B cell (primary cell): ENCODE data around the gene CEP120. TPM values are rescaled to one million over a fixed set of nuclear protein-coding genes. Genes with fewer than 3 reads are reported as not detected.

Experiments
- ATAC-seq: fragments of 200-7000 bp; cut with Tn5 transposase; one replicate; pipeline ENCODE4 v1.10.0; 2021; ENCODE audit warnings: low read depth, mild to moderate bottlenecking, moderate number of reproducible peaks, moderate library complexity
- CTCF ChIA-PET: fragments of 350-600 bp; sonication (Branson Sonifier 250); formaldehyde crosslinking; loops from one replicate; lab custom pipeline; 2021; ENCODE audit warnings: antibody characterized with exemption, inconsistent platforms; lab: Charles Lee
- POLR2A ChIA-PET: fragments of 350-600 bp; sonication (Branson Sonifier 250); formaldehyde crosslinking; loops from one replicate; lab custom pipeline; 2021; ENCODE audit warnings: antibody characterized with exemption; lab: Charles Lee
- DNase-seq: peaks from one replicate; pipeline ENCODE4 v3.0.0; 2013
- H2AFZ ChIP-seq: 2 replicates; pipeline ENCODE4 v1.6.1; 2012; ENCODE audit warnings: mild to moderate bottlenecking, low read depth, low read length; ENCODE audit not compliant: insufficient read depth, poor library complexity, severe bottlenecking
- H3K27ac ChIP-seq, 2 donors: 1 replicate in 1 of 2; 2 replicates in 1 of 2; pipeline ENCODE4 v1.5.1; 2012 to 2013; ENCODE audit warnings: low read length in 2 of 2, mild to moderate bottlenecking in 2 of 2, moderate library complexity in 1 of 2
- H3K27me3 ChIP-seq, 4 experiments: fragments of 200-600 bp in 1 of 4; sonication (generic) in 1 of 4; replicated peaks in 1 of 4; 1 replicate in 2 of 4; 2 replicates in 2 of 4; pipeline versions ENCODE4 v1.6.1 to v1.7.0; 2013 to 2016; ENCODE audit warnings: low read length in 3 of 4, mild to moderate bottlenecking in 2 of 4, mixed read lengths in 1 of 4, moderate library complexity in 1 of 4; ENCODE audit not compliant: insufficient read depth in 4 of 4, control insufficient read depth in 3 of 4; ENCODE audit errors: control extremely low read depth in 1 of 4
- H3K36me3 ChIP-seq, 2 experiments: replicated peaks in 1 of 2; 1 replicate in 1 of 2; 2 replicates in 1 of 2; pipeline versions ENCODE4 v1.6.1 to v1.7.1; 2013; ENCODE audit warnings: low read length in 1 of 2; ENCODE audit not compliant: insufficient read depth in 2 of 2, control insufficient read depth in 1 of 2; ENCODE audit errors: control extremely low read depth in 1 of 2, extremely low read depth in 1 of 2
- H3K4me1 ChIP-seq, 2 donors: fragments of 200-600 bp in 1 of 2; sonication (generic) in 1 of 2; 1 replicate in 1 of 2; 2 replicates in 1 of 2; pipeline versions ENCODE4 v1.5.1 to v1.6.1; 2013 to 2017; ENCODE audit warnings: low read length in 2 of 2; ENCODE audit not compliant: control insufficient read depth in 2 of 2, insufficient read depth in 2 of 2
- H3K4me2 ChIP-seq: replicated peaks from 2 replicates; pipeline ENCODE3; 2012; ENCODE audit warnings: mild to moderate bottlenecking, low read depth, low read length; ENCODE audit not compliant: poor library complexity, severe bottlenecking
- H3K4me3 ChIP-seq, 5 experiments: fragments of 200-600 bp in 1 of 5; sonication (generic) in 1 of 5; 1 replicate in 3 of 5; 2 replicates in 2 of 5; pipeline versions ENCODE4 v1.5.1 to v1.7.0; 2011 to 2016; ENCODE audit warnings: low read length in 4 of 5, mild to moderate bottlenecking in 4 of 5, low read depth in 2 of 5, control low read depth in 1 of 5, moderate library complexity in 1 of 5; ENCODE audit not compliant: insufficient read depth in 1 of 5; ENCODE audit errors: control extremely low read depth in 1 of 5, extremely low read depth in 1 of 5
- H3K79me2 ChIP-seq: fragments of 200-600 bp; sonication (generic); one replicate; pipeline ENCODE4 v1.6.0; 2016; ENCODE audit warnings: low read length; ENCODE audit not compliant: control insufficient read depth, insufficient read depth
- H3K9ac ChIP-seq: fragments of 200-600 bp; sonication (generic); 2 replicates; pipeline ENCODE4 v1.6.1; 2017; ENCODE audit warnings: mild to moderate bottlenecking, low read length, moderate library complexity
- H3K9me3 ChIP-seq, 3 donors: one replicate each; pipeline versions ENCODE4 v1.6.1 to v1.7.1; 2013; ENCODE audit warnings: low read length in 2 of 3; ENCODE audit not compliant: control insufficient read depth in 2 of 3, insufficient read depth in 1 of 3; ENCODE audit errors: control extremely low read depth in 1 of 3
- H4K20me1 ChIP-seq: 2 replicates; pipeline ENCODE4 v1.6.0; 2012; ENCODE audit warnings: mild to moderate bottlenecking, low read length; ENCODE audit not compliant: insufficient read depth, control insufficient read depth, poor library complexity, severe bottlenecking
- H3K27ac Mint-ChIP-seq: one replicate; pipeline ENCODE4 v1.8.0; 2021; ENCODE audit warnings: mixed read lengths
- H3K27me3 Mint-ChIP-seq: one replicate; pipeline ENCODE4 v1.8.0; 2021; ENCODE audit warnings: mixed read lengths
- H3K4me1 Mint-ChIP-seq: one replicate; pipeline ENCODE4 v1.8.0; 2021; ENCODE audit warnings: mixed read lengths
- H3K4me3 Mint-ChIP-seq: one replicate; pipeline ENCODE4 v1.8.0; 2021; ENCODE audit warnings: mixed read lengths
- H3K9me3 Mint-ChIP-seq: one replicate; pipeline ENCODE4 v1.8.0; 2022; ENCODE audit warnings: mixed read lengths; ENCODE audit not compliant: insufficient read depth
- EZH2 ChIP-seq: IDR thresholded peaks from 2 replicates; pipeline ENCODE4 v1.6.1; 2012; ENCODE audit warnings: borderline replicate concordance, low read depth, mild to moderate bottlenecking, moderate library complexity, low read length; ENCODE audit not compliant: insufficient read depth, poor library complexity, severe bottlenecking
- WGBS: methylation state at CpG from one replicate; pipeline ENCODE4 v1.1.5; 2013; ENCODE audit warnings: missing lambda C conversion rate; ENCODE audit not compliant: insufficient coverage; 5-methylcytosine and 5-hydroxymethylcytosine counted together
- intact Hi-C: fragments of 100-400 bp; cut with micrococcal nuclease; formaldehyde crosslinking; loops from one replicate; pipeline ENCODE4 v1.10.0; 2022
- polyA plus RNA-seq: library from polyadenylated mRNA; depleted of rRNA; stranded (reverse); fragments of >200 nt; gene quantifications from 2 replicates; pipeline ENCODE4 v1.2.3, GENCODE V29; 2012
- total RNA-seq, 2 donors: library from RNA; stranded (reverse); fragments of 120-200 nt in 1 of 2; gene quantifications; 1 replicate in 1 of 2; 2 replicates in 1 of 2; pipeline versions ENCODE4 v1.2.3 to v1.2.4, GENCODE V29; 2013 to 2022
- TF ChIP-seq, protein P1 (sequence below): fragments of 200-600 bp; IDR thresholded peaks from one replicate; pipeline ENCODE4 v1.8.0; 2022; ENCODE audit warnings: antibody characterized with exemption, mild to moderate bottlenecking

Gene CEP120
- total and polyA plus RNA-seq, 2 donors (not counting 1 experiment from before 2014, with no cell fraction given): 15.7 to 89.7 TPM

DNA sequence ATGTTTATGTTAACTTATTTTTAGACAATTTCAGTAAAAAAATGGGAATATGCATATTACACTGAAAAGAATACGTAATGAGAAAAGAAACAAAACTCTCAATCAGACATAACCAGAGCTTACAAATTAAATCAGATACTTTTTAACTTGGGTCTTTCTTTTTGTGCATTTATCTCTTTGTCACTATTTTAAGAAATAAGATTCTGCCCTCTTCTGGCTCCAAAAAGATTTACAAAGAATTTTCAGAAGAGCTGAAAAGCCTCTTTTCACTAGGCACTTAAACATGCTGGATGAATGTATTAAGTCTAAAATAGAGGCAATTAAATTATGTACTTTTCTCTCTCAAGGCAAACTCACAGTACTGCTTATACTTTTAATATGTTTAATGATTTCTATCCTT, 55.5 kb downstream of the CEP120 start:
- Histone ChIP-seq H3K79me2 (no peaks in the 10 kb centered on the region), H3K4me2 (no peak overlapping the region), H3K4me3 (no peak overlapping the region), H2AFZ (no peak overlapping the region), H3K27me3 (no peaks in the 10 kb centered on the region), H4K20me1 (no peaks in the 10 kb centered on the region), H3K9ac (no peak overlapping the region), H3K4me1 (no peaks in the 10 kb centered on the region), H3K9me3 (no peaks in the 10 kb centered on the region), H3K27ac (no peak overlapping the region), H3K36me3 (peaks cover 22 to 31% of the 10 kb centered on the region in 2 experiments)
- H3K4me1 Mint-ChIP-seq: no peaks in the 10 kb centered on the region
- ATAC-seq (no peak), DNase-seq (peak; percentile 22)
- no peak overlapping the region for H3K4me3 Mint-ChIP-seq
- ChIA-PET POLR2A (no interaction called here), CTCF (interaction anchor here (0.6 to 6.8 kb wide), 8 partner anchors 7 to 863 kb away, joined by 3 to 31 read pairs (median 4); no protein-coding TSS in a partner anchor)
- intact Hi-C loops: no loop called here
- no peaks in the 10 kb centered on the region for H3K27me3 Mint-ChIP-seq
- WGBS: no CpG with 5 or more reads among the region's 1 CpG
- no peak for TF ChIP-seq EZH2
- TF ChIP-seq, protein P1, sequence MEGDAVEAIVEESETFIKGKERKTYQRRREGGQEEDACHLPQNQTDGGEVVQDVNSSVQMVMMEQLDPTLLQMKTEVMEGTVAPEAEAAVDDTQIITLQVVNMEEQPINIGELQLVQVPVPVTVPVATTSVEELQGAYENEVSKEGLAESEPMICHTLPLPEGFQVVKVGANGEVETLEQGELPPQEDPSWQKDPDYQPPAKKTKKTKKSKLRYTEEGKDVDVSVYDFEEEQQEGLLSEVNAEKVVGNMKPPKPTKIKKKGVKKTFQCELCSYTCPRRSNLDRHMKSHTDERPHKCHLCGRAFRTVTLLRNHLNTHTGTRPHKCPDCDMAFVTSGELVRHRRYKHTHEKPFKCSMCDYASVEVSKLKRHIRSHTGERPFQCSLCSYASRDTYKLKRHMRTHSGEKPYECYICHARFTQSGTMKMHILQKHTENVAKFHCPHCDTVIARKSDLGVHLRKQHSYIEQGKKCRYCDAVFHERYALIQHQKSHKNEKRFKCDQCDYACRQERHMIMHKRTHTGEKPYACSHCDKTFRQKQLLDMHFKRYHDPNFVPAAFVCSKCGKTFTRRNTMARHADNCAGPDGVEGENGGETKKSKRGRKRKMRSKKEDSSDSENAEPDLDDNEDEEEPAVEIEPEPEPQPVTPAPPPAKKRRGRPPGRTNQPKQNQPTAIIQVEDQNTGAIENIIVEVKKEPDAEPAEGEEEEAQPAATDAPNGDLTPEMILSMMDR: peak; percentile 59
- H3K9me3 Mint-ChIP-seq: no peaks in the 10 kb centered on the region
- H3K27ac Mint-ChIP-seq: no peak overlapping the region

DNA sequence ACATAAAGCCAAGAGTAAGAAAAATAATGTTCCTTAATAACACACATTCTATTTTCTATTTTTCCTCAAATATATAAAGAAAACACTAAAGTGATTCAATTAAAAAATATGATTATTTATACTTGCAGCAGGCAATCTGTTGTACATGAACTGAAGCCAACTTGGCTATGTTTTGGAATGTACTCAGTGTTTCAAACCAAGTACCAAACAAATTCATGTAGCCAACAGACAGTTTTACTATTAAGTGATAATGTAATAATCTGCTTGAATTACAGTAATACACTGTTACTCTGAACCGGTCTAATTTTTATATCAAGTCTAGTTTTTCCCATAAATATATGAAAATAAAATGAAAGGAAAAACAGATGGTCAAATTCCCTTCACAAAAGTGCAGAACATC, 58.0 kb downstream of the CEP120 start:
- no CpG with 5 or more reads among the region's 1 CpG for WGBS
- Mint-ChIP-seq H3K27me3 (no peaks in the 10 kb centered on the region), H3K4me1 (peaks cover 16% of the 10 kb centered on the region), H3K4me3 (no peak overlapping the region), H3K9me3 (no peaks in the 10 kb centered on the region), H3K27ac (no peak overlapping the region)
- intact Hi-C loops: no loop called here
- no peak overlapping the region for H3K9ac ChIP-seq
- H3K36me3 ChIP-seq: peaks cover 19 to 22% of the 10 kb centered on the region in 2 experiments
- CTCF ChIA-PET: no interaction called here
- H3K27me3 ChIP-seq: no peaks in the 10 kb centered on the region
- TF ChIP-seq, protein P1: no peak
- no peak for TF ChIP-seq EZH2
- H3K27ac ChIP-seq: no peak overlapping the region
- POLR2A ChIA-PET: no interaction called here
- no peak overlapping the region for H2AFZ ChIP-seq
- DNase-seq (no peak), ATAC-seq (no peak)
- H3K79me2 ChIP-seq: no peaks in the 10 kb centered on the region
- H3K9me3 ChIP-seq: no peaks in the 10 kb centered on the region
- H3K4me1 ChIP-seq: peaks cover 1% of the 10 kb centered on the region in 2 donors
- H3K4me2 ChIP-seq: no peak overlapping the region
- no peak overlapping the region for H3K4me3 ChIP-seq
- H4K20me1 ChIP-seq: no peaks in the 10 kb centered on the region
